ENCODE data around the gene INO80B. TPM values are rescaled to one million over a fixed set of nuclear protein-coding genes. Genes with fewer than 3 reads are reported as not detected.
A peak's percentile ranks its signal among the peaks of the same experiment; 100 is the strongest.

INO80B gene
- total and polyA plus RNA-seq, 2 of the 8 experiments (the other 6 are each of a cell fraction or from before 2014, with no cell fraction given): 3.9 to 18.5 TPM

DNA sequence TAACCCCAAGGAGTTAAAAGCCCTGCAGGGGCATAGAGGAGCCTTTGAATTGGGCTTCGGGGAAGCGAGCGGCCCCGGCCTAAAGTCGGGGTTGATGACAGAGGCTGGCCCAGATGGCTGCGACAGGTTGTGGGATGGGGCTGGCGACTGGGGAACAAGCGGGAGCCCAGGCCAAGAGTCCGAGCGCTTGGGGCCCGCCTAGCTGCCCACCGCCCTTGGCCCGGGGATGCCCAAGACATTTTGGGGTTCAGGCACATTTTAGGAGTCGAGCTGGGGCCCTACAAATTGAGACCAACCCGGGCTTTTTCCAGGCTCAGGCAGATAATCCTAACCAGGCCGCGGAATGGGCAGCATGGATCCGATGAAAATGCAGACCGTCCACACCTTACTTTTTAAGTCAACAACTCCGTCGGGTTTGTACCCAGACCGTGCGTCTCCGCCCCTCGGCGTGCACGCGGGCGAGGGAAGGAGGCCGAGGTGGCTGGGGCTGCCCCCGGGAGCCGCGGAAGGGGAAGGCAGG lies 13.7 kb upstream of the INO80B start:
- H3K14ac ChIP-seq (ENCODE audit: insufficient read length): no peak overlapping the region
- peaks cover 3 to 6% of the 10 kb centered on the region in 2 experiments for H4K20me1 ChIP-seq (replicated peaks in 1 of 2; ENCODE audit: control insufficient read depth in 1 of 2, insufficient read depth in 2 of 2, low read length in 2 of 2)
- no peak overlapping the region for H2BK12ac ChIP-seq (ENCODE audit: low read depth, low read length)
- H3K56ac ChIP-seq (replicated peaks; ENCODE audit: insufficient read length, low read depth, low read length): peak overlapping the region; percentile 38
- H2BK5ac ChIP-seq (ENCODE audit: low read depth, low read length): peak overlapping the region; percentile 81; the same call in 1 of the 2 replicates
- no peaks in the 10 kb centered on the region; a peak in 2 of 7 replicates for H3K27me3 ChIP-seq (replicated peaks in 1 of 4; ENCODE audit: control insufficient read depth in 3 of 4, extremely low read depth in 1 of 4, insufficient read depth in 3 of 4, low read length in 3 of 4)
- TF ChIP-seq KDM4A (IDR thresholded peaks at IDR 0.05; ENCODE audit: low read depth, low read length, severe bottlenecking): peak; percentile 32
- TF ChIP-seq, protein P1, sequence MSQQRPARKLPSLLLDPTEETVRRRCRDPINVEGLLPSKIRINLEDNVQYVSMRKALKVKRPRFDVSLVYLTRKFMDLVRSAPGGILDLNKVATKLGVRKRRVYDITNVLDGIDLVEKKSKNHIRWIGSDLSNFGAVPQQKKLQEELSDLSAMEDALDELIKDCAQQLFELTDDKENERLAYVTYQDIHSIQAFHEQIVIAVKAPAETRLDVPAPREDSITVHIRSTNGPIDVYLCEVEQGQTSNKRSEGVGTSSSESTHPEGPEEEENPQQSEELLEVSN (IDR thresholded peaks at IDR 0.05): peak; percentile 8; the same call in 1 of the 2 replicates
- TF ChIP-seq JUND (IDR thresholded peaks at IDR 0.05; ENCODE audit: low read length): no peak
- TF ChIP-seq MAFK (IDR thresholded peaks at IDR 0.05; ENCODE audit: low read depth, low read length): no peak
- TF ChIP-seq, protein P2, sequence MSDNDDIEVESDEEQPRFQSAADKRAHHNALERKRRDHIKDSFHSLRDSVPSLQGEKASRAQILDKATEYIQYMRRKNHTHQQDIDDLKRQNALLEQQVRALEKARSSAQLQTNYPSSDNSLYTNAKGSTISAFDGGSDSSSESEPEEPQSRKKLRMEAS (IDR thresholded peaks at IDR 0.05): 0 out of 2 replicates have a peak, but pooled peaks have one; percentile 41
- H3K79me2 ChIP-seq (ENCODE audit: control insufficient read depth in 1 of 2, insufficient read depth in 2 of 2, low read length in 2 of 2): peaks cover 4 to 34% of the 10 kb centered on the region in 2 experiments; a peak in 2 of 4 replicates
- no peak for DNase-seq (ENCODE audit: low read depth in 1 of 2, low spot score in 2 of 2)
- no peak overlapping the region for H2BK20ac ChIP-seq (ENCODE audit: low read length)
- H2AK5ac ChIP-seq (ENCODE audit: low read depth, low read length): no peak overlapping the region
- peak overlapping the region; percentile 68 to 92 for H3K4me2 ChIP-seq (ENCODE audit: insufficient read depth in 1 of 2, low read depth in 2 of 2, low read length in 2 of 2)
- no peak overlapping the region for H3K23ac ChIP-seq (ENCODE audit: insufficient read length)
- H3K18ac ChIP-seq (ENCODE audit: extremely low read depth, low read length): peak overlapping the region; percentile 92
- CTCF ChIA-PET (ENCODE audit: partially characterized antibody): interaction anchor here (1.1 to 3.1 kb wide), 5 partner anchors 16 to 52 kb away, joined by 3 to 16 read pairs (median 4); partner anchors contain the start of genes CCDC142, TTC31 and WBP1
- H3K4me1 ChIP-seq (replicated peaks in 1 of 4; ENCODE audit: control insufficient read depth in 3 of 4, insufficient read depth in 4 of 4, low read length in 3 of 4): peaks cover 4 to 24% (median 16%) of the 10 kb centered on the region in 4 experiments; a peak in 6 of 7 replicates
- H3K4ac ChIP-seq (replicated peaks; ENCODE audit: insufficient read length, low read depth, low read length): no peak overlapping the region
- no peaks in the 10 kb centered on the region for H3K9me3 ChIP-seq (ENCODE audit: insufficient read depth in 2 of 2, low read depth in 1 of 2, low read length in 1 of 2)
- peak overlapping the region; percentile 87 for H3K27ac ChIP-seq (ENCODE audit: low read depth, low read length)
- peaks cover 6% of the 10 kb centered on the region; the same call in 1 of the 2 replicates for H3K23me2 ChIP-seq (ENCODE audit: low read depth, low read length)
- WGBS, 2 experiments (ENCODE audit: extremely low coverage in 1 of 2, insufficient coverage in 1 of 2, insufficient read length in 1 of 2, insufficient replicate concordance in 2 of 2, low coverage in 1 of 2, low lambda C conversion rate in 2 of 2, missing lambda C conversion rate in 1 of 2): 3% methylated on average over 31 of the region's 33 CpGs; no CpG with 5 or more reads in 1 of the 2 experiments
- peaks cover 0 to under 1% (median 0%) of the 10 kb centered on the region in 4 experiments; a peak in 1 of 8 replicates for H3K36me3 ChIP-seq (ENCODE audit: control insufficient read depth in 2 of 4, insufficient read depth in 4 of 4, low read length in 3 of 4)
- H4K5ac ChIP-seq (ENCODE audit: insufficient read length, low read depth, low read length): peak overlapping the region; percentile 28
- no peak overlapping the region for H2BK120ac ChIP-seq (replicated peaks; ENCODE audit: low read depth, low read length)
- POLR2A ChIA-PET (ENCODE audit: partially characterized antibody): interaction anchor here (0.6 to 3.9 kb wide), 15 partner anchors 9 to 92 kb away, joined by 3 to 66 read pairs (median 13); partner anchors contain the start of genes C2orf81, CCDC142, INO80B and MOGS
- H3K79me1 ChIP-seq (ENCODE audit: low read depth, low read length): peaks cover 13% of the 10 kb centered on the region; the same call in 1 of the 2 replicates
- peak overlapping the region; percentile 64 to 77 (median 76) for H3K9ac ChIP-seq (replicated peaks in 1 of 4; ENCODE audit: extremely low read depth in 1 of 4, low read depth in 3 of 4, low read length in 3 of 4)
- H2BK15ac ChIP-seq (ENCODE audit: low read length): no peak overlapping the region
- peak overlapping the region; percentile 72; the same call in 1 of the 2 replicates for H4K8ac ChIP-seq (ENCODE audit: extremely low read depth, insufficient read depth, low read length)
- 0 out of 2 replicates have a peak overlapping the region, but pooled peaks have one; percentile 71 for H2AFZ ChIP-seq (ENCODE audit: low read length)
- no peak for FAIRE-seq
- peak overlapping the region; percentile 69 to 90 (median 80) for H3K4me3 ChIP-seq (ENCODE audit: extremely low read depth in 1 of 4, insufficient read depth in 2 of 4, low read depth in 3 of 4, low read length in 4 of 4)
- peak overlapping the region; percentile 38 for H4K91ac ChIP-seq (replicated peaks; ENCODE audit: insufficient read length, low read length)
